Left kidney (tissue), 2 donors: ENCODE results near the gene SSBP1. TPM values are rescaled to one million over a fixed set of nuclear protein-coding genes. Genes with fewer than 3 reads are reported as not detected.
"Not testable (repeated sequence)": the region's sequence is repeated elsewhere in the genome, so short reads cannot be mapped to it uniquely, and the experiment has no call there.

Source experiments
- DNase-seq: peaks from one replicate; pipeline ENCODE4 v3.0.0-alpha.2; 2013
- polyA plus RNA-seq: library from polyadenylated mRNA; unstranded; fragments of 120-200 nt; gene quantifications from one replicate; pipeline ENCODE4 v1.2.1, GENCODE V29; 2013; ENCODE audit not compliant: insufficient read length

SSBP1 gene
- polyA plus RNA-seq, 1 donor = 144 TPM

DNA sequence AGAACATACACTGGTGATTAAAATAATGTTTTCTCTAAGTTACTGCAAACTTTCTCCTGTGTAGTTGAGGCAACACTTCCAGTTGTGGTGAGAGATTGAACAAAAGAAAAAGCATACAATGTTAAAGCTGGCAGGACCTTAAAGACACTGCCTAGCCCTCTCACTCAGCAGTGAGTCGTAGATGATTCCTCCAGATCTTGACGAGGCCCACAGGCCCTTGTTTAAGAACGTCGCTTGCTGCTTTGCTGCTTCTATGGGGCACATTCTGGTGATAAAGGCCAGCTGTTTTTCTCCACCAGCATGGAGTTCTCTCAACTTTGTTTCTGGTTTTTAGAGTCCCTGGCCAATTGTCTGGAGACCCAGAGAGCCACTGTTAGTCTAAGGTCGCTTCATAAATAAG, 33.4 kb upstream of the SSBP1 start:
- no peak for DNase-seq

DNA sequence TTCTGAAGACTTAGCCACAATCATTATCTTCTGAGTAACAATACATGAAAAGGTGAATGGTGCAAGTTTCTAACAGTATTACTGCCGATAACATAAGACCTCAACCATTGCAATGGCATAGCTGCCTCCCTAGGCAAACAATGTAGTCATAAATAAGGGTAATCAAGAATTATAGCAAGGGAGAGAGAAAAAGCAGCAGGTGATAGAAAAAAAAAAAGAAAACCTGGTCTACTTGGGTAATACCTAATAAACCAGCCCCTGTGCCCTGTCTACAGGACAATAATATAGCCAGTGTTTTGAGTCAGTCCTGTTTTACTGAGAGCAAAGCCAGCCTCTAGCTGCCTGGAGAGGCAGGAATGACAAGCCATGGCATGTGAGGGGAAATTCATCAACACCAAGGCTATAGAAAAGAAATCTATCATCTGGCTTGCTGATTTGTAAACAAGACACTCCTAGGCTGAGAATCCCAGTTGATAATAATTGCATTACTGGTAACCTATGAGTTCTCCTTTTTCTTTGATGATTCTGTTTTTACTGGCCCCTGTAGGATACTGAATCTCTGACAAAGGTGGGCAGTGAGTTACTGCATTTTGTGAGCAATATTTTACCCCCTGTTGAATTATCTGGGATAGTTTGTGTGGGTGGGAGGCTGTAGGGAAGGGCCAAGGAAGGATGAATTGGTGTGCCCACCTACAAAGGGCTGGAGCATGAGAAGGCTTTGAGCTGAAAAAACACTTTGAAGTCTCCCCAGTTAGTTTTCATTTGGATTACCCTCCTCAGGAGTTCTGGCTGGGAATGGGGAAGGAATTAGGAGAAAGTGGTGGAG, 31.7 kb upstream of the SSBP1 start:
- DNase-seq = no peak

DNA sequence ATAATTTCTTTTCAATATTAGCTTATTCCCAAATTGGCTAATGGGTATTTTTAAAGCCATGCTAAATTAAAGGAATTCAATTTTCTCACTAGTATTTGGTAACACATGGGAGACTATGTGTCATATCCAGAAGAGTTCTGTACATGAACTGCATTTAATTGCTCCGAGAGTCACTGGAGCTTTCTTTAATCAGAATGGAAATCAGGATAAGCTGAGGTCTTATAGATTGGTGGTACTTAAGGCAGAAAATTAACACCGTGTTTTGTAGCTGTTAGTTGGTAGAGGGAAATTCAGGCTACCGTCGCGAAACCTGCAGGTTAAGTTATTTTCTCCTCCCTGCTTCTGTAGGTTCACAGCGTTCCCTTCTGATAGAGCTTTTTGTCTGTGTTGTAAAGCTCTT, 29.8 kb upstream of the SSBP1 start, which contains the start of gene WEE2:
WEE2 (plus strand) TSS at position 3 of the 400 bp plus-strand sequence. CDS start 406 bp downstream, outside the sequence.
- DNase-seq = no peak

DNA sequence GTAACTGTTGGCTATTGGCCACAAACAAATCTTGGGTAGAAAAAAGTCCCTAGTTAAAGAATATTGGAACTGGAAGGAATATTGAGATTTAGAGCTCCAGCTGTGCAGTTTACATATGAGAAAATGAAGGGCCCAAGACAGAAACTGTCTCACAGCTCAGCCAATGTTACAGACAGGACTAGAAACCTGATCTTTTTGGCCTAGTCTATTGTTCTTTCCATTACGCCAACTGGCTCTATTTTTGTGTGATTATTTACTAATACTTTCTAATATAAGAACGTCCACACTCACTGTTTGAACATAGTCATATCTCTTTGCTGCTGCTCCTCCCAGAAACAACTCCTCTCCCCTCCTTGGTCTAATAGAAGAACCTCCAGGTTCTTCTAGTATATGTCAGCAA, 28.8 kb upstream of the SSBP1 start:
- no peak for DNase-seq

DNA sequence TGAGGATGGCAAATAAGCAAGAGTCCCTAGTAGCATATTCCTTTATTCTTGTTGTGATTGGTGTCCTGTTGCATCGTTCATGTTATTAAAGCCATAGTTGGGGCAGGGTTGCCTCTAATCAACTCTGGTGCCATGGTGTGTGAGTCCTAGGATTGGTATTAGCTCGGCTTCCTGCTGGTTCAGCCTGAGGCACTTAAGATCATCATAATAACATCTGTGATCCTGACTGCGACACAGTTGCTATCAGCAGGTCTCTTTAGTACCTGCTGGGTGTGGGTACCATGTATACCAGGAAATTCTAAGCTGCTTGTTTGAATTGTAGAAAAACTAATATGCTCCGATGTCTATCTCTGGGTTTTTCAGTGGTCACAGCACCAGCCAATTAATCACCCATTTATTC, 28.4 kb upstream of the SSBP1 start:
- DNase-seq = no peak

DNA sequence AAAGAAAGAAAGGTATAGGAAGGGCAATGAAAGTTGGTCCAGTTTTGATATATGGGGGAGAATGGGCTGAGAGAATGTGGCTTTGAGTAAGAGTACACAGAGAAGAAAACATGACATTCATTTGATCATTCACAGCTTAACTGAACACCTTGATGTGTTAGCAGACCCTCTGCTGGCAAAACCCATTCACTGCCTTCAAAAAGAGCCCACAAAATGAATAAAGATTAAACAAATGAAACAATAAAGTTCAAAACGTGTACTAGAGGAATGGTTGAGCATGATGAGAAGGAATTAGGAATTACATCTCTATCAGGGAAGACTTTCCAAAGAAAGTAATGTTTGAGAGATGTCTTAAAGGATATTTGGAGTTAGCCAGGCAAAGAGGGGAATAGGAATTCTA, 27.9 kb upstream of the SSBP1 start:
- DNase-seq = no peak

DNA sequence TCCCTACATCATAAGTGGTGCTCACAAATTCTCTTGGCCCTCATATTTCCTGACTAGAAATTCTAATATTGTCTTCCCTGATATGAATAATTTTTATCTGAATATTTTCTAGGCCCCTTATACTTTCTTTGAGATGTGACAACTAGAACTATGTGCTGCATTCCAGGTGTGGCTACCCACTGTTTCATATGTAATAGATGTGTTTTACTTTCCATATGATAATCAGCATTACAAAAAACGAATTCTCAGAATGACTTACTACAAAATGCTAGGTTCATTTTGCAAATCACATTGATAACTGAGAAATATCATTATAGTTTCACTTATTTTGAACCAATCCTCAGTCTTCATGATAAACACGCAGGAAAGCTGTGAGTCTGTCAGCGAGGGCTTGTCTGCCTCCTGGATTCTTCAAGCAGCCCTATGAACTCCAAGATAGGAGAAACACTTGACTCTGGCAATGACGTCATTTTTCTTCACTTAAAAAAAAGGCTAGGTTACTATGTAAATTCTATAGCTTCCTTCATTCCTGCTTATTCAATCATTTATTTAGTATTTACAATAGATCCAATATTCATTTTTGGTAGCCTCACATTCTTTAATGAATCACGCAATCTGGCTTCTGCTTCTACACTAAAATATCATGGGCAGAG, 25.4 kb upstream of the SSBP1 start:
- DNase-seq = no peak

DNA sequence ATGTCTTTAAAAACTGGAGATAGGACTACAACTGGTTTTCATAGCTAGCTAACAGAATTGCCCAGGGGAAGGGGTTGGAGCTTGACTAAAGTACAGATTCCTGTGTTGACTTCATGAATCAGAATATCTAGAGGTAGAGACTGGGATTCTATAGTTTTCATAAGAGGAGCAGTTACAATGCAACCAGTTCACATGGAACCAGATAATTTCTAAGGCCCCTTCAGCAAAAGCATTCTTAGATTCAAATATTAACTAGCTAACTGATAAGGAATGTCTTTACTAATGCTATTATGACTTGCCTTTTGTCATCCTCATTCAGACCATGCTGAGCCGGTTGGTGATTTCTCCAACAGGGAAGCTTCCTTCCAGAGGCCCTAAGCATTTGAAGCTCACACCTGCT, 24.3 kb upstream of the SSBP1 start:
- DNase-seq = no peak

DNA sequence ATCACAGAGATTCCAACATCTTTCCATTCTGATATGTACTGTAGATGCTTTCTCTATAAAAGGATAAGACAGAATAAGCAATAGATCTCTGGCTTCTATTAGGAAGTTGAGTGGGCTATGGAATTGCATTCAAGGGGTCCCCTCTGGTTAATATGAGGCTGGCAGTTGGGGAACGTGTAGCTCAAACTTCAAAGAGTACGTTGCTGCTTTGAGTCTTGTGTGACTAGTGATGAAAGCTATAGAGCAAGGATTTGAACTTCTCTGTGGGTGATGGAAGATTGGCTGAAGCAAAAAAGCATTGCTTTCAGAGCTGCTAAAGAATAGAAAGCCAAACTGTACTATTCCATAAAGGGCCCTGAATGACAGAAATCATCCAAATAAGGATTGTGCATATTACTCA, 23.6 kb upstream of the SSBP1 start:
- no peak for DNase-seq

DNA sequence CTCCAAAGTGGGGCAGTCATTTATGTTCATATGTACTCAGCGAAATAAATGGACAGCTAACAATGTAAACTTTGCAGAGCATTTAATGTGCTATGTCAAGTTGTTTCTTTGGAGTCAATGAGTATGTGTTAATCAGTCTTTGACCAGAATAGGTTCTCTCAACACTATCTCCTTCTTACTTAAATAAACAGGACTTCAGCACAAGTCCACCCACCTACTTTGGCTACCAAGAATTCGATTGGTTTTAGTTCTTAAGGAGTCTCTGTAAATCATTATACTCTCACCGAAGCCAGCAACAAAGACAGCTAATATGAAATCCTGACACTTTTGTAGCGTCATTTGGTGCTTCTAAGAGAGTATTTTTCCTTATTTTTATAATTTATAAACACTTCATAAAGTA, 23.1 kb upstream of the SSBP1 start:
- no peak for DNase-seq

DNA sequence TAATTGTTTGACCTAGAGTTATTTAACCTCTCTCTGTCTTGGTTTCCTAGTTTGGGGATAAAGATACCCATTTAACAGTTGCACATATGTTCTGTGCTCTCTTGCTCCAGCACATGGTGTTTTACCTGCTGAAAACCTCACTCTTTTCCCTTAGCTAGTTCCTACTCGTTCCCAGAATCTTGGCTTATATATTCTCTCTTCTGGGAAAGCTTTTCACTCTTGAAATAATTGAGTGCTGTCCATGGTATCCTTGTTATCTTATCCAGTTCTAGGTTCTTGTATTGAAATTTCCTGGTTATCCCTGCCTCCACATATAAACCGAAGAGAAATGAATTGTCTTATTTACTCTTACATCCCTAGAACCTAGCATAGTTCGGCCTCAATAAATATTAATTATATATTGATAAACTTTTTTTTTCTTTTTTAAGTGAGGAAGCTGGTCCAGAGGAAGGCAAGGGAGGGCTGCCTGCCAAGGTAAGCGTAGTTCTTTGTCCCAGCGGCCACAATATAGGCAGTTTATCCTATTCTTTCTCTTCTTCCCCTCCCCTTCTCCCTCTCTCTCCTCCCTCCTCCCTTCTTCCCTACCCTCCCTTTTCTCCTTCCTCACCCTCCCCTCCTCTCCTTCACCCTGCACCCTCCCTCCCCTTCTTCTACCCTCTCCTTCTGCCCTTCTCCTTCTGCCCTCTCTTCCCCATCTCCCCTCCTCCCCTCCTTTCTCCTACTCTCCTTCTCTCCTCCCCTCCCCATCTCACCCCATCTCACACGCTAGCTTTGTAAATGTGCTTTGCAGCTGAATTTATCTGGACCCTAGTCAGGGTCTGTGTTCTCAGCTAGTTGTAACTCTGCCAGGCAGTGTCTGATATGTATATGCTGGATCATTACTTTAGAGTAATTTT, 22.1 kb upstream of the SSBP1 start:
- DNase-seq = no peak

DNA sequence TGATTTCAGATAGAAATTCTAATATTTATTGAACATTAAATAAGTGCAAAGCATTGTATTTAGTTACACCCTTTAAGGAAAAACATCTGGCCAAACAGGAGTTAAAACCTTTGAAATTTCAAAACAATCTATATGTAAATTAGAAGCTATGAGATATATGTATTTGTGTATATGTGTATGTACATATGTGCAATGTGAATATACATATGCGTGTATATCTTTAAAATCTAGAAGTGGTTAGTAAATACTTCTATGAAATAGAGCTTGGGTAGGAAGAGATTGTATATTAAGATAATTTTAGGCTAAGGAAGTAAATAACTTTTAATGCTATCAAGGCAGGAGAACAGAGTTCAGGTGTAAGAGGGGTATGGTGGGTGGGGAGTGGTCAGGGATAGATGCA, 20.7 kb upstream of the SSBP1 start:
- no peak for DNase-seq

DNA sequence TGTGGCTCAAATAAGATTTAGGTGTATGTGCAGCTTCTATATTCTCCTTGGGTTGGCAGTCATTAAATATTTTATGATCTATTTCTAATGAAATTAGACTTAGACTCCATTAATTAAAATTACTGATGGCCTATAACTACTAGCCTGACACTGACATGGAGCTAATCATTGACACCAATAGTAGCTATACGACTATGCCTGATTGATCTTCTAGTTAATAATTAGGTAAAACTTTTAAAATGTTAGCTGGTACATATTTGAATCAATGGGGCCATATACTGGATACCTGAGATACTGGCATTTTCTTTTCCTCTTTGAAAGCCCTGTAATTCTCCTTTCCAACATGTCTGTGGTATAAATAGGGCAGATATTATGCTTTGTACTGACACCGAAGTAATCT, 15.6 kb upstream of the SSBP1 start:
- no peak for DNase-seq

DNA sequence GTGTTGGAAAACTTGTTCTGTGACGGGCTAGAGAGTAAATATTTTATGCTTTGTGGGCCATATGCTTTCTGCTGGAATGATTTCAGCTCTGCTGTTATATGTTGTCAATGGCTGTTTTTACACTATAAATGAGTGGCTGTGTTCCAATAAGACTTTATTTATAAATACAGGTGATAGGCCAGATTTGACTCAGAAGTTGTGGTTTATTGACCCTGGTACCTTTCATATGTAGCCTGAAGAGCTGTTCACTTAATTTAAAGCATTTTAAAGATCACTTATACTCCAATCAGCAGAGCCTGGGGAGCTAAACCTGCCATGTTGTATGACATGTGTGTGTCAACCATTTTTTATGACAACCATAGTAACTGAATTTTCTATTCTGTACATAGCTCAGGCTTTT, 9.1 kb upstream of the SSBP1 start:
- DNase-seq = no peak

DNA sequence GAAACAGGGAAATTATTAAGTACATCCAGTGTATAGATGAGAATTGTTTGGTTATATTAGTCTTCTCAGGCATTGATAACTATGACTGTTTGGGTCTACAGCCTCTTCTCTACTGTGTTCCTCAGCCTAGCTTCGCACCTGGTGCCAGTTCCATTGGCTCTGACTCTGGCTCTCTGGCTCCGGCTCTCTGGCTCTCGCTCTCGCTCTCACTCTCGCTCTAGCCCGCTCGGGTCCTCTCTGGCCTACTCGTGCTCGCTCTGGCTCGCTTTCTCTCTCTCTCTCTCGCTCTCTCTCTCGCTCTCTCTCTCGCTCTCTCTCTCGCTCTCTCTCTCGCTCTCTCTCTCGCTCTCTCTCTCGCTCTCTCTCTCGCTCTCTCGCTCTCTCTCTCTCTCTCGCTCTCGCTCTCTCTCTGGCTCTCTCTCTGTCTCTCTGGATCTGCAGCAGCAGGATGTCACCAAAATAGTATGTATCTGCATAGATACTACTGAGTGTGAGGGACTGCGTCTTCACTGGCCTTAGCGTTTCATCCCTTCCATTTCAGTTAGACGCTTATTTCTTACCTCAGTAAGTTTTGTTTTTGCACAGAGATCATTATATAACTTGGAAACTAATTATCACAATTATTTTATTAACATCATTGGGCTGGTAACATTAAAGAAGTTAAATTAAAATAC, 6.5 kb upstream of the SSBP1 start:
- DNase-seq = no peak

DNA sequence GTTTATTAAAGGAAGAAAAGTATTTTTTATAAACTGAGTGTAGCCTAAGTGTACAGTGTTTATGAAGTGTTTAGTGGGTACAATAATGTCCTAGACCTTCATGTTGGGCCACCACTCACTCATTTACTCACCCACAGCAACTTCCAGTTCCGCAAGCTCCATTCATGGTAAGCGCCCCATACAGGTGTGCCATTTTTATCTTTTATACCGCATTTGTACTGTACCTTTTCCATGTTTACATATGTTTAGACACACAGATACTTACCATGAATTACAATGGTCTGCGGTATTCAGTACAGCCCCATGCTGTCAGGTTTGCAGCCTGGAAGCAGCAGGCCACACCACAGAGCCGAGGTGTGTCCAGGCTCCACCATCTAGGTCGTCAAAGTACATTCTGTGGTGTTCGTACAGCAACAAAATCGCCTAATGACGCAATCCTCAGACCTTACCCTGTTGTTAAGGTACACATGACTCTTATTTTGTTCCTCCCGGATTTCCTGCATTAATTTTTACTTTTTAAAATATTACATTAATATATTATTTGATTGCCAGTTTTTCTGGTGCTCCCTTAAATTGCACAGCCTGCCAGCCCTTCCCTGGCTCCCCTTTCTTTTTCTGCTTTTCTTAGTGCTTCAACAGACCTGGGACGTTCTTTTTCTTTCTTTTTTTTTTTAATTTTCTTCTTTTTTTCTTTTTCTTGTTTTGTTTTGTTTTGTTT, 881 bp upstream of the SSBP1 start:
- no peak for DNase-seq

DNA sequence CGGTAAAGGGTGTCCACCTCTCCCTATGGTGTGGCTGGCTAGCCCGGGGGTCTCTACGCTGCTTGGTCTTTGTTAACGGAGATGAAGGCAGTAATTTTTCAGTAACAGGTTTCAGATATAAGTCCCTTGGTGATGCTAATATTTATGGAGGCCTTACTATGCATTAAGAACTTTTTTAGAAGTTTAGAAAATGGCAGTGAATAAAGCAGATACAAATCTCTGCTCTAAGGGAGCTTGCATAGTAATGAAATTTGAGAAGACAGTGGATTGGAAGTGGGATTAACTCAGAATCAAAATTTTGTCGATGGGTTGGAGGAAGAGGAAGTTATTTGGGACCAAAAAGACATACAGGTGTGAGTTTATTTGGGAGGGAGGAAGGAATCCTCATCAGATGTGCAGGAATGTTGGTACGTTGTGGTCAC, 445 bp downstream of the SSBP1 start:
- DNase-seq = no peak

DNA sequence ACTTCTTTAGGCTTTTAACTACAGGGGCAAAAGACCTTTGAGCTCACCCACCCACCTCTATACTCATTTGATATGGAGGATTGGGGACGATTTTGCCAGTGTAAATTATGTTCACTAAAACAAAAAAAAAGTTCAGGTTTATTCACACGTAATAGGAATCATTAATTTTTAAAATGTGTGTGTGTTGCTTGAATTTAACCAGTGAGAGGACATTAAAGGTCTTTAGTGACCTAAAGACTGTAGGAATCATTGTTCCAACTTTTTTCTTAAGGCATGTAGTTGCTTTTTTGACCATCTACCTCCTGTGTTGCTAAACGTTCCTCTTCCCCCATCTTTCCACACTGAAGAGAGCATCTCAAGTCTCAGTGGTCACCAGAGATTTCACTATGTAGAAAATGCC, 1.1 kb downstream of the SSBP1 start:
- no peak for DNase-seq

DNA sequence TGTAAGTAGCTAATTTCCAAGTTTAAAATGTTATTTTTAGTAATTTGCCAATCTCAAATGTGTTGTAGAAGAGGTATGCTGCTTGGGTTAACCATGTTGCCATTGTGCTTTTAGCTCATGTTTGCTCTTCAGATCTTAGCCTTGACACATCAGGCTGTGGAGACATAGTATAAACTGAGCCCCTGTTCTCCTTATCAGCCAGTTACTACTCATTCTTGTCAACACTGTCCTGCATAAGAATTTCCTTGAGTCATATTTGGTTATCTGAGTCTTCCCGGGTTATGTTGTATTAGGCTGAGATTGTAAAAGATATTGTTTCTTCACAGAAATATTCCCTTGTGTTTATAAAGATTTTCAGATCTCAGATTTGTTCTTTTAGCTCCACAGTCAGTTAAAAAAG, 4.1 kb downstream of the SSBP1 start:
- DNase-seq = no peak

DNA sequence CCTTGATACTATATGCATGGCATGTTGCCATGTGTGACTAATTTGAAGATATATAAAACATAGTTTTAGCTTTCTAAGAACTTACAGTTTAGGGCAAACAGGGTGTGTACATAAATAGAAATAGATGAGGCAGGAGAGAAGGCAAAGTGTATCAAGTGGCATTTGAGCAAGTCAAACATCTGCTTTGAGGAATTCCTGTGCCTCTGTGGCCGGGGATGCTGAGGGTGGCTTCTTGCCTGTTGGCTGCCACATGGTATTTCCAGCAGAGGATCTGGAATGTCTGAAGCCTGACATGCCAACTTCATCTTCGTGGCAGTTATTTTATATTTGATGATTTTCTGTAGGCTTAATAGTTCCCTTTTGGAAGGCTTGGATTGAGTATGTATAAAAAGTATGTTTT, 6.0 kb downstream of the SSBP1 start:
- DNase-seq = no peak

DNA sequence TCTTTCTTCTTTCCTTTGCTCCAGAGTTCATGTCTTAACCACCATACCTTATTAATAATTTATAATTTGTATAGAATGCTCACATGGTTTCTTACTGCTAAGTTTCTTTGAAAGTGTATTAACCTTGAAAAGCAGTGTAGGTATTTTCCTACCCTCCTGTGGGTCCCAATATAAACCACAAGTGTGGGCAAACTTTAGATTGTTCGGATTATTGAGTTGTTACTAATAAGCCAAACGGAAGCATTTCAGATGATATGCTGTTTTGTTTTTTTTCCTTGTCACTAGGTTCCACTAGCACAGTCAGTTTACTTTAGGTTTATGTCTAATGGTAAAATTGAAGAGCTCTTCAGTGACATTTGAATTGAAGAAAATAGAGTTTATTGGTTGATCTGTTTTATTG, 10.2 kb downstream of the SSBP1 start:
- DNase-seq = no peak

DNA sequence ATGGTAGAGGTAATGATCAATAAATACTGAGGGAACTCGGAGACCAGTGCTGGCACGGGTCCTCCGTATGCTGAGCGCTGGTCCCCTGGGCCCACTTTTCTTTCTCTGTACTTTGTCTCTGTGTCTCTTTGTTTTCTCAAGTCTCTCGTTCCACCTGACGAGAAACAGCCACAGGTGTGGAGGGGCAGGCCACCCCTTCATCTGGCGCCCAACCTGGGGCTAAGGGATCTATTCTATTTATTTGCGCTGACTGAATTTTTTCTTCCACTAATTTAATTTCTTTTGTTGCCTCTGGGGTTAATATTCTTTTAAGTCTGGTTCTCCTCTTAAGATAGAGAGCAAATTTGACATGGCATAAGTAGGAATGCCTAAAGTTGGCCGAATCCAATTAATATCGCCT, 13.7 kb downstream of the SSBP1 start:
- not testable (repeated sequence) for DNase-seq
